H9 (cell line): ENCODE results near the gene TCFL5. TPM values are rescaled to one million over a fixed set of nuclear protein-coding genes. Genes with fewer than 3 reads are reported as not detected.

Experiments
- DNase-seq: peaks from one replicate; pipeline ENCODE4 v3.0.0-alpha.2; 2017
- H2AFZ ChIP-seq: one replicate; pipeline ENCODE4 v1.6.1; 2013; ENCODE audit warnings: mild to moderate bottlenecking, low read length, control low read depth, moderate library complexity
- H2AK5ac ChIP-seq: 2 replicates; pipeline ENCODE4 v1.6.1; 2013; ENCODE audit warnings: low read length, control low read depth, mixed read lengths; ENCODE audit not compliant: insufficient read length
- H2BK120ac ChIP-seq: one replicate; pipeline ENCODE4 v1.6.1; 2013; ENCODE audit warnings: low read depth, mild to moderate bottlenecking, low read length, control low read depth, inconsistent platforms; ENCODE audit not compliant: poor library complexity, severe bottlenecking
- H2BK12ac ChIP-seq: 2 replicates; pipeline ENCODE4 v1.6.1; 2013; ENCODE audit warnings: low read length, control low read depth, mixed read lengths, low read depth; ENCODE audit not compliant: insufficient read length
- H2BK15ac ChIP-seq: 2 replicates; pipeline ENCODE4 v1.6.1; 2013; ENCODE audit warnings: low read depth, low read length, control low read depth
- H2BK20ac ChIP-seq: one replicate; pipeline ENCODE4 v1.6.1; 2013; ENCODE audit warnings: low read depth, mild to moderate bottlenecking, low read length, control low read depth, inconsistent platforms; ENCODE audit not compliant: poor library complexity, severe bottlenecking
- H2BK5ac ChIP-seq: 2 replicates; pipeline ENCODE4 v1.6.1; 2013; ENCODE audit warnings: low read length, control low read depth, mixed read lengths; ENCODE audit not compliant: insufficient read length
- H3K14ac ChIP-seq: 2 replicates; pipeline ENCODE4 v1.6.1; 2013; ENCODE audit warnings: low read length, control low read depth; ENCODE audit not compliant: insufficient read depth
- H3K18ac ChIP-seq: 2 replicates; pipeline ENCODE4 v1.6.1; 2013; ENCODE audit warnings: low read depth, mild to moderate bottlenecking, mixed read lengths, low read length, control low read depth; ENCODE audit not compliant: insufficient read length
- H3K23ac ChIP-seq: 2 replicates; pipeline ENCODE4 v1.6.1; 2013; ENCODE audit warnings: low read length, control low read depth, mixed read lengths, low read depth; ENCODE audit not compliant: insufficient read length
- H3K23me2 ChIP-seq: 2 replicates; pipeline ENCODE4 v1.6.1; 2013; ENCODE audit warnings: low read depth, mild to moderate bottlenecking, mixed read lengths, low read length, control low read depth; ENCODE audit not compliant: insufficient read length, poor library complexity, severe bottlenecking
- H3K27ac ChIP-seq: 2 replicates; pipeline ENCODE4 v1.5.1; 2013; ENCODE audit warnings: low read length, control low read depth, mixed read lengths, low read depth; ENCODE audit not compliant: insufficient read length
- H3K27me3 ChIP-seq: 2 replicates; pipeline ENCODE4 v1.6.1; 2013; ENCODE audit warnings: low read length, control low read depth, inconsistent platforms; ENCODE audit not compliant: insufficient read depth
- H3K4ac ChIP-seq: 2 replicates; pipeline ENCODE4 v1.6.1; 2013; ENCODE audit warnings: low read depth, mild to moderate bottlenecking, control low read depth, inconsistent platforms, low read length, moderate library complexity
- H3K4me1 ChIP-seq: 2 replicates; pipeline ENCODE4 v1.6.1; 2013; ENCODE audit warnings: low read length, control low read depth, inconsistent platforms; ENCODE audit not compliant: insufficient read depth
- H3K4me2 ChIP-seq: 2 replicates; pipeline ENCODE4 v1.6.1; 2013; ENCODE audit warnings: low read length, control low read depth, mixed read lengths; ENCODE audit not compliant: insufficient read length, insufficient read depth
- H3K56ac ChIP-seq: 2 replicates; pipeline ENCODE4 v1.6.1; 2013; ENCODE audit warnings: low read depth, mild to moderate bottlenecking, mixed read lengths, low read length, control low read depth; ENCODE audit not compliant: insufficient read length
- H3K79me1 ChIP-seq: 2 replicates; pipeline ENCODE4 v1.6.1; 2013; ENCODE audit warnings: low read depth, mild to moderate bottlenecking, moderate library complexity, low read length, control low read depth, inconsistent platforms; ENCODE audit not compliant: insufficient read depth, poor library complexity, severe bottlenecking
- H3K79me2 ChIP-seq: 2 replicates; pipeline ENCODE4 v1.6.1; 2013; ENCODE audit warnings: low read length, control low read depth, inconsistent platforms; ENCODE audit not compliant: insufficient read depth
- H3K9ac ChIP-seq: 2 replicates; pipeline ENCODE4 v1.6.1; 2013; ENCODE audit warnings: low read length, control low read depth, mixed read lengths; ENCODE audit not compliant: insufficient read length; ENCODE audit errors: extremely low read depth
- H3K9me3 ChIP-seq: one replicate; pipeline ENCODE4 v1.6.1; 2013; ENCODE audit warnings: low read depth, low read length, inconsistent platforms; ENCODE audit not compliant: control insufficient read depth
- H3T11ph ChIP-seq: one replicate; pipeline ENCODE4 v1.6.1; 2013; ENCODE audit warnings: mild to moderate bottlenecking, low read length, control low read depth, inconsistent platforms
- H4K20me1 ChIP-seq: one replicate; pipeline ENCODE4 v1.6.1; 2013; ENCODE audit not compliant: control insufficient read depth, insufficient read length, insufficient read depth
- H4K5ac ChIP-seq: 2 replicates; pipeline ENCODE4 v1.6.1; 2013; ENCODE audit warnings: low read depth, mild to moderate bottlenecking, mixed read lengths, low read length, control low read depth; ENCODE audit not compliant: insufficient read length
- H4K8ac ChIP-seq: replicated peaks from 2 replicates; pipeline ENCODE4 v1.6.1; 2013; ENCODE audit warnings: low read length, control low read depth, mixed read lengths, low read depth; ENCODE audit not compliant: insufficient read length
- H4K91ac ChIP-seq: 2 replicates; pipeline ENCODE4 v1.6.1; 2013; ENCODE audit warnings: low read depth, mild to moderate bottlenecking, moderate library complexity, mixed read lengths, low read length, control low read depth; ENCODE audit not compliant: insufficient read length
- H3K27ac Mint-ChIP-seq, 3 experiments: 2 replicates in 2 of 3; 3 replicates in 1 of 3; pipeline ENCODE4 v1.8.0; 2020 to 2021; ENCODE audit warnings: mixed read lengths in 3 of 3, mild to moderate bottlenecking in 1 of 3, moderate library complexity in 1 of 3
- H3K27me3 Mint-ChIP-seq: 2 replicates; pipeline ENCODE4 v1.8.0; 2021; ENCODE audit warnings: low read depth, mild to moderate bottlenecking, moderate library complexity, mixed read lengths
- H3K36me3 Mint-ChIP-seq, 3 experiments: 2 replicates in 2 of 3; 3 replicates in 1 of 3; pipeline ENCODE4 v1.8.0; 2020 to 2021; ENCODE audit warnings: low read depth in 3 of 3, mixed read lengths in 3 of 3; ENCODE audit not compliant: insufficient read depth in 1 of 3
- H3K4me1 Mint-ChIP-seq, 2 experiments: 2 replicates each; pipeline ENCODE4 v1.8.0; 2020; ENCODE audit warnings: mixed read lengths in 2 of 2
- H3K4me3 Mint-ChIP-seq, 2 experiments: 2 replicates in 1 of 2; 3 replicates in 1 of 2; pipeline ENCODE4 v1.8.0; 2020 to 2021; ENCODE audit warnings: mild to moderate bottlenecking in 2 of 2, mixed read lengths in 2 of 2, moderate library complexity in 1 of 2
- H3K9me3 Mint-ChIP-seq, 2 experiments: 2 replicates in 1 of 2; 3 replicates in 1 of 2; pipeline ENCODE4 v1.8.0; 2020; ENCODE audit warnings: mild to moderate bottlenecking in 2 of 2, mixed read lengths in 2 of 2, moderate library complexity in 1 of 2
- CTCF ChIP-seq: fragments of 200-600 bp; sonication (generic); conservative IDR thresholded peaks from 3 replicates; pipeline ENCODE4 v1.8.0; 2021; ENCODE audit warnings: antibody characterized with exemption, mild to moderate bottlenecking
- WGBS: extraction: QIAGEN DNeasy Blood & Tissue Kit; methylation state at CpG from one replicate; pipeline ENCODE4 v1.1.7; 2013; ENCODE audit warnings: missing lambda C conversion rate, low lambda C conversion rate, mixed read lengths; ENCODE audit not compliant: insufficient read length; ENCODE audit errors: extremely low coverage; 5-methylcytosine and 5-hydroxymethylcytosine counted together
- total RNA-seq: library from RNA; stranded (reverse); gene quantifications from 2 replicates; pipeline ENCODE4 v1.2.1, GENCODE V29; 2021

TCFL5 gene
- total RNA-seq, 1 experiment from 2014 or later: 16.4 TPM

GRCh38 chr20:62864207-62864606 is 2.6 kb upstream of the TCFL5 start:
- H3K4ac ChIP-seq: no peak overlapping the region
- no peak overlapping the region for H2BK20ac ChIP-seq
- H2AFZ ChIP-seq: no peak overlapping the region
- peaks cover under 1 to 3% (median 2%) of the 10 kb centered on the region in 3 experiments; a peak in 3 of 7 replicates for H3K36me3 Mint-ChIP-seq
- H3K27me3 Mint-ChIP-seq: peaks cover 12% of the 10 kb centered on the region
- H3K79me2 ChIP-seq: no peaks in the 10 kb centered on the region
- no peak overlapping the region for H3K9ac ChIP-seq
- no peak overlapping the region for H2BK15ac ChIP-seq
- no peak overlapping the region for H2AK5ac ChIP-seq
- H4K20me1 ChIP-seq: peaks cover 2% of the 10 kb centered on the region
- H4K91ac ChIP-seq: no peak overlapping the region
- H3K79me1 ChIP-seq: no peaks in the 10 kb centered on the region
- no peak overlapping the region for H2BK5ac ChIP-seq
- peaks cover 17 to 26% of the 10 kb centered on the region in 2 experiments for H3K4me1 Mint-ChIP-seq
- no peak overlapping the region for H3K14ac ChIP-seq
- H2BK120ac ChIP-seq: no peak overlapping the region
- no peak overlapping the region for H3K27ac Mint-ChIP-seq
- H3K56ac ChIP-seq: no peak overlapping the region
- no peak overlapping the region for H3K4me2 ChIP-seq
- no peak overlapping the region for H3K27ac ChIP-seq
- peaks cover 3% of the 10 kb centered on the region for H3K23me2 ChIP-seq
- no peak overlapping the region for H3K18ac ChIP-seq
- peaks cover 6 to 9% of the 10 kb centered on the region in 2 experiments for H3K9me3 Mint-ChIP-seq
- no CpG with 5 or more reads among the region's 7 CpGs for WGBS
- H3K27me3 ChIP-seq: no peaks in the 10 kb centered on the region
- no peaks in the 10 kb centered on the region for H3K9me3 ChIP-seq
- no peak for TF ChIP-seq CTCF
- no peaks in the 10 kb centered on the region; the same call in 1 of the 2 replicates for H3K4me1 ChIP-seq
- no peak for DNase-seq
- no peak overlapping the region for H3K23ac ChIP-seq
- no peak overlapping the region for H4K8ac ChIP-seq
- H3T11ph ChIP-seq: no peak overlapping the region
- H3K4me3 Mint-ChIP-seq: no peak overlapping the region
- no peak overlapping the region for H2BK12ac ChIP-seq
- H4K5ac ChIP-seq: no peak overlapping the region
